HFFc6 (cell line): ENCODE measurements around the gene NME4. TPM values are rescaled to one million over a fixed set of nuclear protein-coding genes. Genes with fewer than 3 reads are reported as not detected.
"Not testable (repeated sequence)": the region's sequence is repeated elsewhere in the genome, so short reads cannot be mapped to it uniquely, and the experiment has no call there.

Source experiments
- DNase-seq: peaks from one replicate; pipeline ENCODE4 v3.0.0-alpha.2; 2018
- H3K27ac Mint-ChIP-seq: 2 replicates; pipeline ENCODE4 v1.8.0; 2020; ENCODE audit warnings: mild to moderate bottlenecking, mixed read lengths
- H3K27me3 Mint-ChIP-seq: 2 replicates; pipeline ENCODE4 v1.8.0; 2021; ENCODE audit warnings: mild to moderate bottlenecking, moderate library complexity, mixed read lengths; ENCODE audit not compliant: insufficient read depth
- H3K36me3 Mint-ChIP-seq: 2 replicates; pipeline ENCODE4 v1.8.0; 2021; ENCODE audit warnings: low read depth, mixed read lengths
- H3K4me1 Mint-ChIP-seq: 2 replicates; pipeline ENCODE4 v1.8.0; 2020; ENCODE audit warnings: low read depth, mixed read lengths
- H3K4me3 Mint-ChIP-seq: 2 replicates; pipeline ENCODE4 v1.8.0; 2020; ENCODE audit warnings: mild to moderate bottlenecking, moderate library complexity, mixed read lengths
- H3K9me3 Mint-ChIP-seq: 2 replicates; pipeline ENCODE4 v1.8.0; 2020; ENCODE audit warnings: mild to moderate bottlenecking, mixed read lengths
- total RNA-seq, 6 experiments: library from RNA; stranded (reverse); fragmentation: NEBNext Ultra II Directional; extraction: Animal tissue kit (Norgen Biotek cat#: 25700); gene quantifications; 2 replicates in 1 of 6; 3 replicates in 5 of 6; pipeline ENCODE4 v1.2.3, GENCODE V29; 2021
- TF ChIP-seq, protein P1 (sequence below): fragments of 200-600 bp; sonication (generic); IDR thresholded peaks from 2 replicates; pipeline ENCODE4 v1.5.0; 2021; ENCODE audit warnings: antibody characterized with exemption, mild to moderate bottlenecking

The NME4 gene
- total RNA-seq, 6 experiments from 2014 or later = 153 to 276 (median 158) TPM

DNA sequence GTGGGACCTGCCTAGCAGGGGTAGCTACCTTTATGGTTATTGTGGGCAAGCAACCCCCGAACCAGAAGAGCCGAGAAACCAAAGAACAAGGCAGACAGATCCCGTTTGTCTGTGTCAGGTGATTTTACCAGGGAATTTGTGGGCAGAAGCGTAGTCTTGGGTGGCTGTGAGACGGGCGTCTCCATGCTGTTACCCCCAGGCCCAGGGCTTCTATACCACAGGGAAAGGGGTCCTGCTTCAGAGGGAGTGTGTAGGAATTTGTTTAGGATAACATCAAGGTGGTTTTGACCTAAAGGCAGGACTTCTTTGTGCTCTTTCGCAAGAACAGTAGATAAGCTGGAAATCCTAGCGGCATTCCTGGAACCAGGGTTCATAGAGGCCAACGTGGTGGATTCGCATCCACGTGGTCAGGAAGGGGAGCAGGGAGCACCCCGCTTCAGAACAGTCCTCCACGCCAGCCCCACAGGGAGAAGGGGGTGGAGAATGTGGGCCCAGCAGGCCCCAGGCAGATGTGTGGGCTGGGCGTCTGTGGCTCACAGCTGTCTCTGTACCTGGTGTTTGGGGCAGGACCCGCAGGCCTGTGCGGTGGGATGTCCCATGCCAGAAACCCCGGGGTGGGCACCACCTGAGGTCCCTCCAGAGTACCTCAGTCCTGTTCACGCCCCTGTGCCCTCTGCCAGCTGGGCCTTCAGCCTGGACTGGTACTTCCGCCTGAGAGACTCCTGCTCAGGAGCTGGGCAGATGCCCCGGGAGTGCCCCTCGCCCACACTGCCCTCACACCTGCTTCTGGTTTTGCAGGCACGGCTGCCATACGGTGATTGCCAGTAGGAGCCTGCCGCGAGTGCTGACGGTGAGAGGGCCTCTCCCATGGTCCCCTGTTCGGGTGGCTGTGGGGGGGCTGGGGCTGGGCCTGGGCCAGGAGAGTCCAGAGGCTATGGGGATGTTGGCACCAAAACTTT, 8.8 kb downstream of the NME4 start:
- no peak overlapping the region for H3K27ac Mint-ChIP-seq
- H3K4me3 Mint-ChIP-seq = no peak overlapping the region
- TF ChIP-seq, protein P1, sequence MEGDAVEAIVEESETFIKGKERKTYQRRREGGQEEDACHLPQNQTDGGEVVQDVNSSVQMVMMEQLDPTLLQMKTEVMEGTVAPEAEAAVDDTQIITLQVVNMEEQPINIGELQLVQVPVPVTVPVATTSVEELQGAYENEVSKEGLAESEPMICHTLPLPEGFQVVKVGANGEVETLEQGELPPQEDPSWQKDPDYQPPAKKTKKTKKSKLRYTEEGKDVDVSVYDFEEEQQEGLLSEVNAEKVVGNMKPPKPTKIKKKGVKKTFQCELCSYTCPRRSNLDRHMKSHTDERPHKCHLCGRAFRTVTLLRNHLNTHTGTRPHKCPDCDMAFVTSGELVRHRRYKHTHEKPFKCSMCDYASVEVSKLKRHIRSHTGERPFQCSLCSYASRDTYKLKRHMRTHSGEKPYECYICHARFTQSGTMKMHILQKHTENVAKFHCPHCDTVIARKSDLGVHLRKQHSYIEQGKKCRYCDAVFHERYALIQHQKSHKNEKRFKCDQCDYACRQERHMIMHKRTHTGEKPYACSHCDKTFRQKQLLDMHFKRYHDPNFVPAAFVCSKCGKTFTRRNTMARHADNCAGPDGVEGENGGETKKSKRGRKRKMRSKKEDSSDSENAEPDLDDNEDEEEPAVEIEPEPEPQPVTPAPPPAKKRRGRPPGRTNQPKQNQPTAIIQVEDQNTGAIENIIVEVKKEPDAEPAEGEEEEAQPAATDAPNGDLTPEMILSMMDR = no peak
- no peak for DNase-seq
- H3K27me3 Mint-ChIP-seq = peaks cover 2% of the 10 kb centered on the region
- no peaks in the 10 kb centered on the region; the same call in 1 of the 2 replicates for H3K36me3 Mint-ChIP-seq
- no peaks in the 10 kb centered on the region for H3K4me1 Mint-ChIP-seq
- H3K9me3 Mint-ChIP-seq = no peaks in the 10 kb centered on the region

DNA sequence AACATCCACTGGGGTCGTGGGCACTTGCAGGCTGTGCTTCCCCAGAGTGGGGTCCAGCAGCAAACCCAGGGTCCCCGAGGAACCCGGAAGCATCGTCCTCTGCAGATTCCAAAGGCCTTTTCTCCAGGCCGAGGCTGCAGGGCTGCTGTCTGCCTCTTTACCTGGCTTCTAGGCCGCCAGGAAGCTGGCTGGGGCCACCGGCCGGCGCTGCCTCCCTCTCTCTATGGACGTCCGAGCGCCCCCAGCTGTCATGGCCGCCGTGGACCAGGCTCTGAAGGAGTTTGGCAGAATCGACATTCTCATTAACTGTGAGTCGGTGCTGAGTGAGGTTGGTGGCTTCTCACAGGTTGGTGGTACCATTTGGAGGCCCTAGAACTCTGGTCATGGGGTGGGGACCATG, 10.3 kb downstream of the NME4 start:
- no peaks in the 10 kb centered on the region; the same call in 1 of the 2 replicates for H3K36me3 Mint-ChIP-seq
- H3K9me3 Mint-ChIP-seq = no peaks in the 10 kb centered on the region
- H3K27me3 Mint-ChIP-seq = no peaks in the 10 kb centered on the region; the same call in 1 of the 2 replicates
- no peak for DNase-seq
- no peak overlapping the region for H3K4me3 Mint-ChIP-seq
- no peaks in the 10 kb centered on the region for H3K4me1 Mint-ChIP-seq
- TF ChIP-seq, protein P1 = no peak
- no peak overlapping the region for H3K27ac Mint-ChIP-seq

DNA sequence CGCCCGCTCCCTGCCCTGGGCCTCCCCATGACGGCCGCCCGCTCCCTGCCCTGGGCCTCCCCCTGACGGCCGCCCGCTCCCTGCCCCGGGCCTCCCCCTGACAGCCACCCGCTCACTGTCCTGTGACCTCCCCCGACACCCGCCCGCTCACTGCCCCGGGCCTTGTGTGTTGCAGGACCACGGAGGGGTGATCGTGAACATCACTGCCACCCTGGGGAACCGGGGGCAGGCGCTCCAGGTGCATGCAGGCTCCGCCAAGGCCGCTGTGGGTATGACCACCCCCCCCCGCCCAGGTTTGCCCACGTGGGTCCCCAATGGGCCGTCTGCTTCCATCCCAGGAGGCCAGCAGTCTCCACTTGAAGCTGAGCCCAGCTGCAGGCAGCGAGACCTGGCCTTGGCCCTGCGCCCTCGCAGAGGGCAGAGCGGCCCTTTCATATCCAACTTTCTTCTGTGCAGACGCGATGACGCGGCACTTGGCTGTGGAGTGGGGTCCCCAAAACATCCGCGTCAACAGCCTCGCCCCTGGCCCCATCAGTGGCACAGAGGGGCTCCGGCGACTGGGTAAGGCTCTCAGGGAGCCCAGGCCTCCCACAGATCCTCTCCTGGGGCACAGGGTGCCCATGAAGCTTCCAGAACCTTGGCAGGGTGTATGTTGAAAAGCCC, 13.6 kb downstream of the NME4 start:
- DNase-seq = no peak
- H3K4me1 Mint-ChIP-seq = no peaks in the 10 kb centered on the region
- TF ChIP-seq, protein P1 = no peak
- H3K4me3 Mint-ChIP-seq = no peak overlapping the region
- H3K36me3 Mint-ChIP-seq = no peaks in the 10 kb centered on the region; the same call in 1 of the 2 replicates
- no peak overlapping the region for H3K27ac Mint-ChIP-seq
- H3K9me3 Mint-ChIP-seq = no peaks in the 10 kb centered on the region
- H3K27me3 Mint-ChIP-seq = no peaks in the 10 kb centered on the region; the same call in 1 of the 2 replicates

DNA sequence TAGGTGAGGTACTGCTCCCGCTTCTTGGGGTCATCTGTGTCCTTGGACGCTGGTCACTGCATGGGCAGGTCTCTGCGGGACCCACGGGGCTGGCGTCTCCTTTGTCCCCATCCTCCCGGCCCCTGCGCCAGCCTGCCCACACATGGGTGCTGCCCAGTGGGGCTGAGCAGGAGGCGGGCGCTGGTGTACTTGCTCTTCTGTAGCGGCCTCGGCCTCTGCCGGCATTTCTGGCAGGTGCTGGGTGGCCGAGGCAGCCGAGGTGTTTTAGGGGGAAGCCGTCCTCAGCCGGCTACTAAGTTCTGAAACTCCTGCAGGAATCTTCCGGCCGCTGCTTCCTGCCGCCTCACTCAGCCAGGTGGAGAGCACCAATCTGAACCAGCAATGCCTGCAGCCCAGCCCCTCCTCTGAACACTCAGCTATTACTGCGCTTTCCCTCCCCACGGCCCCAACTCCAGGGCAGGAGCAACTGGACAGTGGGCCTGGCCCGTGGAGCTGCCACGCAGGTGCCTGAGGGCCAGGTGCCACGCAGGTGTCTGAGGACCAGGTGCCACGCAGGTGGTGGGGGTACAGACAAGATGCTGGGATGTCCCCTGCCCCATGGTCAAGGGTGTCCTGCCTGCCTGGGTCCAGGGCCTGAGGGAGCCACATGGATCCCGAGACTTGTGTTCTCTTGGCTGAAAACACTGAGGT, 14.7 kb downstream of the NME4 start:
- Mint-ChIP-seq H3K4me1 (no peaks in the 10 kb centered on the region), H3K27ac (no peak overlapping the region), H3K9me3 (no peaks in the 10 kb centered on the region), H3K36me3 (no peaks in the 10 kb centered on the region; the same call in 1 of the 2 replicates), H3K27me3 (peaks cover 2% of the 10 kb centered on the region; the same call in 1 of the 2 replicates), H3K4me3 (no peak overlapping the region)
- TF ChIP-seq, protein P1 = no peak
- no peak for DNase-seq

DNA sequence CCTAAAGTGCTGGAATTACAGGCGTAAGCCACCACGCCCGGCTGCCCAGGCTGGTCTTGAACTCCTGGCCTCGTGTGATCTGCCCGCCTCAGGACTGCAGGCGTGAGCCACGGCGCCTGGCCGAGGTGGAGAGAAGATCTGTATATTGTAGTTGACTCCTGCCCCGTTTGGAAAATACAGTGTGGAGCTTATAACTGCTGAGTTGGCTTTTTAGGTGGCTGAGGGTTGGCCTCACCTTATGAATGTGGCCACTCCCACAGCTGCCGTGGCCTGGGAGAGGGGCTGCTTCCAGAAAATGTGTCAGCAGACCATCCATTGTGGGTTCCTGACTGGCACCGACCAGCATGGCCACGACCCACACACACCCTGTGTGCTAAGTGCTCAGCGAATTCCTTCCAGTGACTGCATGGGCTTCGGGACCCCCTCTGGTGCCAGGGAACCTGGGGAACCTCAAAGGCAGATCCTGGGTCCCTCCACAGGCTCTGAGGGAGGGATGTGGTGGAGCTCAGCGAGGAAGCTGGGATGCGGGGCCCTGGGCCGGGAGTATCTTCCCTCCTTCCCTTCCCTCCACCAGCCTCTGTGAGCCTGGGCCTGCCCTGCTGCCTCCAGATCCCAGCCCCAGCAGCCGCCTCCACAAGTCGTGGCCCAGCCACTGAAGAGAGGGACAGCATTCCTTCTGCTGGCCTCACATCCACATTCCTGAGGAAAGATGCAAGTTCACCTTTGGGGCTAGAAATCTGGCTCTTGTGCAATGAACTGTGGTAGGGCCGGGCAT, 17.6 kb downstream of the NME4 start:
- no peak for DNase-seq
- Mint-ChIP-seq H3K4me1 (no peaks in the 10 kb centered on the region), H3K36me3 (no peaks in the 10 kb centered on the region; the same call in 1 of the 2 replicates), H3K4me3 (no peak overlapping the region), H3K27ac (no peak overlapping the region), H3K27me3 (peaks cover 4% of the 10 kb centered on the region; the same call in 1 of the 2 replicates), H3K9me3 (no peaks in the 10 kb centered on the region)
- TF ChIP-seq, protein P1 = no peak

DNA sequence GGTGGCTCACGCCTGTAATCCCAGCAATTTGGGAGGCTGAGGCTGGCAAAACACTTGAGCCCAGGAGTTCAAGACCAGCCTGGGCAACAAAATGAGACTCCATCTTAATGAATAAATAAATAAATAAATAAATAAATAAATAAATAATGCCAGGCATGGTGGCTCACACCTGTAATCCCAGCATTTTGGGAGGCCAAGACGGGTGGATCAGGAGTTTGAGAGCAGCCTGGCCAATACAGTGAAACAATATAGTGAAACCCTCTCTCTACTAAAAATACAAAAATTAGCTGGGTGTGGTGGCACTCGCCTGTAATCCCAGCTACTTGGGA, 18.1 kb downstream of the NME4 start:
- not testable (repeated sequence) for H3K36me3 Mint-ChIP-seq, H3K4me1 Mint-ChIP-seq, DNase-seq, H3K27me3 Mint-ChIP-seq, H3K9me3 Mint-ChIP-seq, H3K4me3 Mint-ChIP-seq, H3K27ac Mint-ChIP-seq

DNA sequence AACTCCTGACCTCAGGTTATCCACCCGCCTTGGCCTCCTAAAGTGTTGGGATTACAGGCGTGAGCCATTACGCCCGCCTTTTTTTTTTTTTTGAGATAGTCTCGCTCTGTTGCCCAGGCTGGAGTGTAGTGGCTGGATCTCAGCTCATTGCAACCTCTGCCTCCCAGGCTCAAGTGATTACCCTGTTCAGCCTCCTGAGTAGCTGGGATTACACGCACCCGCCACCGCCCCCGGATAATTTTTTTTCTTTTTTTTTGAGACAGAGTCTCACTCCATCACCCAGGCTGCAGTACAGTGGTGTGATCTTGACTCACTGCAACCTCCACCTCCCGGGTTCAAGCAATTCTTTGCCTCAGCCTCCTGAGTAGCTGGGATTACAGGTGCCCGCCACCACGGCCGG, 25.2 kb downstream of the NME4 start:
- not testable (repeated sequence) for H3K9me3 Mint-ChIP-seq, H3K36me3 Mint-ChIP-seq, H3K27ac Mint-ChIP-seq, H3K27me3 Mint-ChIP-seq, DNase-seq, H3K4me3 Mint-ChIP-seq
- peaks cover 21% of the 10 kb centered on the region for H3K4me1 Mint-ChIP-seq
